KMS-11 (cell line): Measurements from ENCODE around the gene GPR61.

Experiments
- H2AFZ ChIP-seq: fragments of 200-600 bp; sonication (generic); 2 replicates; pipeline ENCODE4 v1.6.1; 2016; ENCODE audit warnings: antibody characterized with exemption, mixed run types, low read depth
- H3K27ac ChIP-seq: fragments of 200-600 bp; sonication (generic); 2 replicates; pipeline ENCODE4 v1.6.1; 2016; ENCODE audit warnings: mild to moderate bottlenecking, mixed run types
- H3K27me3 ChIP-seq: fragments of 200-600 bp; sonication (generic); 2 replicates; pipeline ENCODE4 v1.6.1; 2017; ENCODE audit warnings: mild to moderate bottlenecking, low read depth, mixed run types, moderate library complexity; ENCODE audit not compliant: insufficient read depth
- H3K36me3 ChIP-seq: fragments of 200-600 bp; sonication (generic); 2 replicates; pipeline ENCODE4 v1.6.1; 2017; ENCODE audit warnings: mild to moderate bottlenecking, mixed run types; ENCODE audit not compliant: insufficient read depth
- H3K4me1 ChIP-seq: fragments of 200-600 bp; sonication (generic); 2 replicates; pipeline ENCODE4 v1.6.1; 2016; ENCODE audit warnings: mild to moderate bottlenecking, low read depth, mixed run types; ENCODE audit not compliant: poor library complexity, severe bottlenecking
- H3K4me2 ChIP-seq: fragments of 200-600 bp; sonication (generic); 2 replicates; pipeline ENCODE4 v1.7.0; 2016; ENCODE audit warnings: mild to moderate bottlenecking, mixed run types
- H3K4me3 ChIP-seq: fragments of 200-600 bp; sonication (generic); IDR thresholded peaks from 2 replicates; pipeline ENCODE4 v1.6.1; 2017; ENCODE audit warnings: low read depth, low read length, mixed read lengths; ENCODE audit not compliant: insufficient read depth
- H3K79me2 ChIP-seq: fragments of 200-600 bp; sonication (generic); 2 replicates; pipeline ENCODE4 v1.6.1; 2016; ENCODE audit warnings: low read depth, mixed run types; ENCODE audit not compliant: insufficient read depth
- H3K9ac ChIP-seq: fragments of 200-600 bp; sonication (generic); 2 replicates; pipeline ENCODE4 v1.6.1; 2016; ENCODE audit warnings: mild to moderate bottlenecking, mixed run types
- H4K20me1 ChIP-seq: fragments of 200-600 bp; sonication (generic); 2 replicates; pipeline ENCODE4 v1.6.1; 2016; ENCODE audit warnings: mild to moderate bottlenecking, mixed run types; ENCODE audit not compliant: insufficient read depth
- CTCF ChIP-seq: fragments of 200-600 bp; sonication (generic); conservative IDR thresholded peaks from 2 replicates; pipeline ENCODE4 v1.6.1; 2017; ENCODE audit warnings: low read depth, mild to moderate bottlenecking, antibody characterized with exemption, low read length, moderate library complexity, mixed read lengths

GPR61 gene

GRCh38 chr1:109531380-109531779 is 8.3 kb upstream of the GPR61 start:
- no peaks in the 10 kb centered on the region for H3K27me3 ChIP-seq
- no peaks in the 10 kb centered on the region for H3K36me3 ChIP-seq
- no peak overlapping the region for H3K4me2 ChIP-seq
- peak overlapping the region; percentile 100; the same call in 1 of the 2 replicates for H2AFZ ChIP-seq
- H4K20me1 ChIP-seq: no peaks in the 10 kb centered on the region
- no peaks in the 10 kb centered on the region for H3K79me2 ChIP-seq
- no peak overlapping the region for H3K4me3 ChIP-seq
- H3K27ac ChIP-seq: no peak overlapping the region
- no peak overlapping the region for H3K9ac ChIP-seq
- H3K4me1 ChIP-seq: peaks cover 8% of the 10 kb centered on the region
- no peak for TF ChIP-seq CTCF

GRCh38 chr1:109531826-109532364 is 7.8 kb upstream of the GPR61 start:
- Histone ChIP-seq H3K27me3 (no peaks in the 10 kb centered on the region), H3K4me2 (peak overlapping the region; percentile 93), H3K79me2 (no peaks in the 10 kb centered on the region), H4K20me1 (no peaks in the 10 kb centered on the region), H3K4me1 (peaks cover 8% of the 10 kb centered on the region), H3K9ac (no peak overlapping the region), H3K36me3 (no peaks in the 10 kb centered on the region), H3K4me3 (no peak overlapping the region), H2AFZ (peak overlapping the region; percentile 100), H3K27ac (no peak overlapping the region)
- TF ChIP-seq CTCF: no peak

- Histone ChIP-seq H3K9ac (peak overlapping the region; percentile 62), H3K79me2 (no peaks in the 10 kb centered on the region), H3K4me1 (peaks cover 8% of the 10 kb centered on the region), H3K4me2 (peak overlapping the region; percentile 93), H3K36me3 (no peaks in the 10 kb centered on the region), H3K27me3 (no peaks in the 10 kb centered on the region), H3K4me3 (peak overlapping the region; percentile 96), H4K20me1 (no peaks in the 10 kb centered on the region), H2AFZ (peak overlapping the region; percentile 100), H3K27ac (peak overlapping the region; percentile 51)
- peak; percentile 100 for TF ChIP-seq CTCF
These were observed 7.1 kb upstream of the GPR61 start for GRCh38 chr1:109532365-109533136.

- no peak for TF ChIP-seq CTCF
- no peaks in the 10 kb centered on the region for H3K36me3 ChIP-seq
- peaks cover 8% of the 10 kb centered on the region for H3K4me1 ChIP-seq
- no peaks in the 10 kb centered on the region for H3K27me3 ChIP-seq
- H2AFZ ChIP-seq: no peak overlapping the region
- H3K27ac ChIP-seq: no peak overlapping the region
- H3K79me2 ChIP-seq: no peaks in the 10 kb centered on the region
- no peak overlapping the region for H3K9ac ChIP-seq
- no peak overlapping the region for H3K4me2 ChIP-seq
- no peak overlapping the region for H3K4me3 ChIP-seq
- H4K20me1 ChIP-seq: no peaks in the 10 kb centered on the region
These were observed 5.3 kb upstream of the GPR61 start for GRCh38 chr1:109534307-109534858.
